HG03575 (cell line): ENCODE measurements around the gene NRXN3.
A peak's percentile ranks its signal among the peaks of the same experiment; 100 is the strongest.
"Not testable (repeated sequence)": the region's sequence is repeated elsewhere in the genome, so short reads cannot be mapped to it uniquely, and the experiment has no call there.

ENCODE experiments used
- ATAC-seq: cut with Tn5 transposase; IDR thresholded peaks from one replicate; pipeline ENCODE4 v1.9.1; 2021; ENCODE audit not compliant: unreplicated experiment, insufficient number of reproducible peaks, low FRiP score; ENCODE audit errors: extremely low read depth

The NRXN3 gene

GRCh38 chr14:78440356-78440894 lies 270.3 kb downstream of the NRXN3 start:
- no peak for ATAC-seq

GRCh38 chr14:78443834-78444233 lies 273.7 kb downstream of the NRXN3 start:
- no peak for ATAC-seq

GRCh38 chr14:78445275-78445674 lies 275.1 kb downstream of the NRXN3 start:
- ATAC-seq: no peak

GRCh38 chr14:78446807-78447206 lies 276.6 kb downstream of the NRXN3 start:
- ATAC-seq: no peak

- ATAC-seq: no peak
Observed at GRCh38 chr14:78448164-78449094, 278.3 kb downstream of the NRXN3 start.

- ATAC-seq: no peak
Observed at GRCh38 chr14:78450669-78451318, 280.6 kb downstream of the NRXN3 start.

- ATAC-seq: no peak
Observed at GRCh38 chr14:78451319-78451695, 281.1 kb downstream of the NRXN3 start.

GRCh38 chr14:78455896-78456435 lies 285.8 kb downstream of the NRXN3 start:
- ATAC-seq: peak; percentile 51

GRCh38 chr14:78469947-78470346 lies 299.8 kb downstream of the NRXN3 start:
- no peak for ATAC-seq

- ATAC-seq: no peak
Observed at GRCh38 chr14:78479127-78479780, 309.1 kb downstream of the NRXN3 start.

GRCh38 chr14:78484028-78484427 lies 313.9 kb downstream of the NRXN3 start:
- no peak for ATAC-seq

- ATAC-seq: no peak
Observed at GRCh38 chr14:78486081-78486480, 315.9 kb downstream of the NRXN3 start.

GRCh38 chr14:78486621-78487020 lies 316.4 kb downstream of the NRXN3 start:
- ATAC-seq: no peak

- not testable (repeated sequence) for ATAC-seq
Observed at GRCh38 chr14:78487573-78487972, 317.4 kb downstream of the NRXN3 start.

GRCh38 chr14:78488938-78489337 lies 318.8 kb downstream of the NRXN3 start:
- ATAC-seq: no peak

GRCh38 chr14:78491048-78491447 lies 320.9 kb downstream of the NRXN3 start:
- ATAC-seq: no peak

GRCh38 chr14:78498062-78498595 lies 328.0 kb downstream of the NRXN3 start:
- ATAC-seq: no peak

GRCh38 chr14:78501909-78502308 lies 331.7 kb downstream of the NRXN3 start:
- ATAC-seq: no peak

GRCh38 chr14:78508023-78508422 lies 337.9 kb downstream of the NRXN3 start:
- no peak for ATAC-seq
